Mesenchymal stem cell (in vitro differentiated cells and primary cell): ENCODE results near the gene SBK1.
A peak's percentile ranks its signal among the peaks of the same experiment; 100 is the strongest.
"Not testable (repeated sequence)": the region's sequence is repeated elsewhere in the genome, so short reads cannot be mapped to it uniquely, and the experiment has no call there.

Experiments
- DNase-seq: peaks from one replicate; pipeline ENCODE4 v3.0.0-alpha.2; 2013
- H2AFZ ChIP-seq: one replicate; pipeline ENCODE4 v1.6.1; 2013; ENCODE audit warnings: low read depth, mild to moderate bottlenecking, control low read depth, inconsistent platforms, low read length, moderate library complexity
- H2AK5ac ChIP-seq: 2 replicates; pipeline ENCODE4 v1.6.1; 2013; ENCODE audit warnings: low read length, moderate library complexity, mild to moderate bottlenecking, inconsistent platforms; ENCODE audit not compliant: severe bottlenecking
- H2BK120ac ChIP-seq: one replicate; pipeline ENCODE4 v1.6.1; 2013; ENCODE audit warnings: low read depth, mild to moderate bottlenecking, inconsistent platforms, low read length, moderate library complexity
- H2BK12ac ChIP-seq, 2 experiments: one replicate each; pipeline ENCODE4 v1.6.1; 2013; ENCODE audit warnings: inconsistent platforms in 2 of 2, low read length in 2 of 2, mild to moderate bottlenecking in 2 of 2, moderate library complexity in 2 of 2, control low read depth in 1 of 2
- H2BK15ac ChIP-seq: one replicate; pipeline ENCODE4 v1.6.1; 2013; ENCODE audit warnings: mild to moderate bottlenecking, low read depth, inconsistent platforms; ENCODE audit not compliant: poor library complexity, severe bottlenecking
- H2BK5ac ChIP-seq: 2 replicates; pipeline ENCODE4 v1.6.1; 2013; ENCODE audit warnings: low read depth, mild to moderate bottlenecking, low read length, control low read depth, inconsistent platforms; ENCODE audit not compliant: poor library complexity, severe bottlenecking
- H3K14ac ChIP-seq, 2 experiments: one replicate each; pipeline ENCODE4 v1.6.1; 2013; ENCODE audit warnings: inconsistent platforms in 2 of 2, low read length in 2 of 2, control low read depth in 1 of 2, mild to moderate bottlenecking in 1 of 2, moderate library complexity in 1 of 2
- H3K18ac ChIP-seq, 2 experiments: one replicate each; pipeline ENCODE4 v1.6.1; 2013; ENCODE audit warnings: inconsistent platforms in 2 of 2, low read length in 2 of 2, control low read depth in 1 of 2, low read depth in 1 of 2, mild to moderate bottlenecking in 1 of 2
- H3K23ac ChIP-seq, 2 experiments: one replicate each; pipeline ENCODE4 v1.6.1; 2013; ENCODE audit warnings: inconsistent platforms in 2 of 2, low read length in 2 of 2, mild to moderate bottlenecking in 2 of 2, moderate library complexity in 2 of 2, control low read depth in 1 of 2
- H3K27ac ChIP-seq: 2 replicates; pipeline ENCODE4 v1.5.1; 2013; ENCODE audit warnings: mild to moderate bottlenecking, moderate library complexity, low read length, control low read depth, inconsistent platforms; ENCODE audit not compliant: poor library complexity, severe bottlenecking
- H3K27me3 ChIP-seq, 2 experiments: 2 replicates each; pipeline versions ENCODE4 v1.6.1 to v1.7.0; 2013; ENCODE audit warnings: low read length in 2 of 2, mild to moderate bottlenecking in 2 of 2, moderate library complexity in 2 of 2, control low read depth in 1 of 2, inconsistent platforms in 1 of 2; ENCODE audit not compliant: control insufficient read depth in 1 of 2, insufficient read depth in 1 of 2
- H3K36me3 ChIP-seq, 2 experiments: 2 replicates each; pipeline versions ENCODE4 v1.6.1 to v1.7.0; 2013; ENCODE audit warnings: low read length in 2 of 2, control low read depth in 1 of 2, inconsistent platforms in 1 of 2, low read depth in 1 of 2, mild to moderate bottlenecking in 1 of 2; ENCODE audit not compliant: insufficient read depth in 2 of 2, control insufficient read depth in 1 of 2
- H3K4ac ChIP-seq, 2 experiments: one replicate each; pipeline ENCODE4 v1.6.1; 2013; ENCODE audit warnings: inconsistent platforms in 2 of 2, low read length in 2 of 2, mild to moderate bottlenecking in 2 of 2, moderate library complexity in 2 of 2, control low read depth in 1 of 2, low read depth in 1 of 2
- H3K4me1 ChIP-seq: 2 replicates; pipeline ENCODE4 v1.6.1; 2013; ENCODE audit warnings: low read depth, low read length, control low read depth; ENCODE audit not compliant: control insufficient read depth, insufficient read depth
- H3K4me2 ChIP-seq: 2 replicates; pipeline ENCODE4 v1.6.1; 2013; ENCODE audit warnings: low read length, mild to moderate bottlenecking, inconsistent platforms; ENCODE audit not compliant: poor library complexity, severe bottlenecking
- H3K4me3 ChIP-seq, 2 experiments: 2 replicates each; pipeline versions ENCODE4 v1.5.1 to v1.7.0; 2013; ENCODE audit warnings: low read length in 2 of 2, mild to moderate bottlenecking in 2 of 2, control low read depth in 1 of 2, low read depth in 1 of 2; ENCODE audit not compliant: insufficient read depth in 1 of 2
- H3K79me1 ChIP-seq: replicated peaks from 2 replicates; pipeline ENCODE4 v1.6.1; 2013; ENCODE audit warnings: mild to moderate bottlenecking, control low read depth, low read length, inconsistent platforms; ENCODE audit not compliant: poor library complexity, severe bottlenecking
- H3K9ac ChIP-seq: 2 replicates; pipeline ENCODE4 v1.7.0; 2013; ENCODE audit warnings: mild to moderate bottlenecking, low read length, moderate library complexity
- H3K9me3 ChIP-seq: 2 replicates; pipeline ENCODE4 v1.7.0; 2013; ENCODE audit warnings: mild to moderate bottlenecking, low read length; ENCODE audit not compliant: control insufficient read depth
- H4K8ac ChIP-seq: one replicate; pipeline ENCODE4 v1.6.1; 2013; ENCODE audit warnings: inconsistent platforms, mild to moderate bottlenecking, low read length, moderate library complexity
- H4K91ac ChIP-seq: one replicate; pipeline ENCODE4 v1.6.1; 2013; ENCODE audit warnings: mild to moderate bottlenecking, low read length, inconsistent platforms
- WGBS: methylation state at CpG from one replicate; pipeline ENCODE4 v1.1.7; 2013; ENCODE audit warnings: mixed read lengths; 5-methylcytosine and 5-hydroxymethylcytosine counted together

SBK1 gene

DNA sequence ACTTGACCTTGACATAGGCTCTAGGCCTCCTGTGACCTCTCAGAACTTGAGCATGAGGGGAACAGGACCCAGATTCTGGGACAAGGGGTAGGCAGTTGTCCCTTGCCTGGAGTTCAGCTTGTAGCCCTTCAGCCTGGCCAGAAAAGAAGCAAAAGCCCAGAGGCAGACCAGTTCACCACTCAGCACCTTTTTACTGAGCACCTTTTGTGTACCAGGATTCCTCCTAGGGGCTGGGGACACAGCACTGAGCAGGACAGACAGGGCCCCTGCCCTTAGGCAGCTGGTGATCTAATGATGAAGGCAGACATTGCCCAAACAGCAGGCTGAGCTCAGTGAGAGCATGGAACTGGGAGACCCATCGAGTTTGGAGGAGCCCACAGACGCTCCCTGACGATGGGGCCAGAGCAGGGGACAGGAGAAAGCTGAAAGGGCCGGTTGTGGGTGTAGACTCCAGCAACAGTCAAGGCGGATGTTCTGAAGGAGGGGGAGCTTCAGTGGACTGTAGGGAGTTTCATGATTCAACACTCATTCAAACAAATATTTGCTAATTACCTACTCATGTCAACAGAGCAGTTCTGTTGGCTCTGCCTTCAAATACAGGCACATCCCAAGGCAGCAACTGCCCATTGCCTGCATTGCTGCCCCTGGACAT lies 32.0 kb downstream of the SBK1 start:
- Histone ChIP-seq H3K27me3 (peaks cover 3 to 7% of the 10 kb centered on the region in 2 experiments), H3K14ac (no peak overlapping the region), H3K36me3 (no peaks in the 10 kb centered on the region), H3K18ac (no peak overlapping the region), H4K8ac (no peak overlapping the region), H3K4ac (no peak overlapping the region), H3K79me1 (no peaks in the 10 kb centered on the region), H3K9me3 (no peaks in the 10 kb centered on the region), H3K23ac (no peak overlapping the region), H2AFZ (no peak overlapping the region), H2BK12ac (no peak overlapping the region), H3K4me3 (no peak overlapping the region), H3K9ac (no peak overlapping the region), H4K91ac (peak overlapping the region; percentile 69), H3K4me2 (no peak overlapping the region), H2AK5ac (no peak overlapping the region), H3K4me1 (peaks cover 2% of the 10 kb centered on the region), H2BK5ac (no peak overlapping the region), H2BK15ac (no peak overlapping the region), H2BK120ac (no peak overlapping the region), H3K27ac (no peak overlapping the region)
- DNase-seq: no peak
- WGBS: 87% methylated on average over 4 of the region's 5 CpGs

DNA sequence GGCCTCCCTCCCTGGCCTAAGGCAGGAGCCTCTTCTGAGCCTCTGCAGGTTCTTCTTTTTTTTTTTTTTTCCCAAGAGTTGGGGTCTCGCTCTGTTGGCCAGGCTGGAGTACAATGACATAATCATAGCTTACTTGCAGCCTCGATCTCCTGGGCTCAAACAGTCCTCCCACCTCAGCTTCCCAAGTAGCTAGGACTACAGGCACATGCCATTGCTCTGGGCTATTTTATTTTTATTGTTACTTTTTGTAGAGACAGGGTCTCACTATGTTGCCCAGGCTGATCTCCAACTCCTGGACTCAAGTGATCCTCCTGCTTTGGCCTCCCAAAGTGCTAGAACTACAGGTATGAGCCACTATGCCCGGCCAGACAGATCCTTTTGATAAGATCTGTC lies 32.6 kb downstream of the SBK1 start:
- Histone ChIP-seq H3K9ac (no peak overlapping the region), H4K91ac (no peak overlapping the region), H3K79me1 (no peaks in the 10 kb centered on the region), H3K9me3 (no peaks in the 10 kb centered on the region), H2BK15ac (no peak overlapping the region), H2BK5ac (no peak overlapping the region), H2BK12ac (no peak overlapping the region), H3K18ac (no peak overlapping the region), H3K4me3 (no peak overlapping the region), H2AK5ac (no peak overlapping the region), H2AFZ (no peak overlapping the region), H3K36me3 (no peaks in the 10 kb centered on the region), H3K4me2 (no peak overlapping the region), H3K4me1 (peaks cover 2% of the 10 kb centered on the region), H3K27me3 (peaks cover 0 to 7% of the 10 kb centered on the region in 2 experiments), H4K8ac (no peak overlapping the region), H3K23ac (no peak overlapping the region), H3K27ac (no peak overlapping the region), H2BK120ac (no peak overlapping the region), H3K4ac (no peak overlapping the region), H3K14ac (no peak overlapping the region)
- DNase-seq: no peak
- WGBS: 83% methylated on average over 2 of the region's 3 CpGs

- H3K4ac ChIP-seq: no peak overlapping the region
- no peak overlapping the region for H2BK12ac ChIP-seq
- DNase-seq: peak; percentile 56
- H3K27me3 ChIP-seq: peaks cover 0 to 3% of the 10 kb centered on the region in 2 experiments
- no peak overlapping the region for H3K23ac ChIP-seq
- H4K8ac ChIP-seq: no peak overlapping the region
- H3K36me3 ChIP-seq: no peaks in the 10 kb centered on the region
- no peak overlapping the region for H2AFZ ChIP-seq
- H3K18ac ChIP-seq: no peak overlapping the region
- no peak overlapping the region for H2BK15ac ChIP-seq
- no peak overlapping the region for H2AK5ac ChIP-seq
- H3K9me3 ChIP-seq: no peaks in the 10 kb centered on the region
- H3K4me3 ChIP-seq: no peak overlapping the region
- no peak overlapping the region for H4K91ac ChIP-seq
- no peak overlapping the region for H2BK5ac ChIP-seq
- H3K4me1 ChIP-seq: peaks cover 2% of the 10 kb centered on the region
- H3K79me1 ChIP-seq: no peaks in the 10 kb centered on the region
- H3K4me2 ChIP-seq: no peak overlapping the region
- H2BK120ac ChIP-seq: no peak overlapping the region
- H3K9ac ChIP-seq: no peak overlapping the region
- no peak overlapping the region for H3K27ac ChIP-seq
- WGBS: 50% methylated on average over 12 of the region's 12 CpGs
- H3K14ac ChIP-seq: no peak overlapping the region
Observed at GRCh38 chr16:28326881-28327610, 34.7 kb downstream of the SBK1 start.

GRCh38 chr16:28330232-28330631 lies 37.9 kb downstream of the SBK1 start:
- H3K4me1 ChIP-seq, H3K79me1 ChIP-seq, H2AFZ ChIP-seq, H3K27me3 ChIP-seq, H3K14ac ChIP-seq, H3K27ac ChIP-seq, H4K91ac ChIP-seq, H3K4me3 ChIP-seq, H2BK15ac ChIP-seq, H2AK5ac ChIP-seq, DNase-seq, H3K9ac ChIP-seq, H3K4ac ChIP-seq, H3K36me3 ChIP-seq, H3K9me3 ChIP-seq, H2BK120ac ChIP-seq, H2BK5ac ChIP-seq, H2BK12ac ChIP-seq, H4K8ac ChIP-seq, H3K18ac ChIP-seq, H3K23ac ChIP-seq, H3K4me2 ChIP-seq: not testable (repeated sequence)
- WGBS: 36% methylated on average over 5 of the region's 9 CpGs
